NCI-H345 treated with DMSO at 0.1 percent for 48 hours (cell line): ENCODE results near the gene COL18A1.
A peak's percentile ranks its signal among the peaks of the same experiment; 100 is the strongest.

Experiments used
- DNase-seq: peaks from one replicate; lab custom pipeline; 2025; ENCODE audit not compliant: unreplicated experiment; lab: John Stamatoyannopoulos, UW

Gene COL18A1

GRCh38 chr21:45542667-45543370 is 137.9 kb downstream of the COL18A1 start:
- no peak for DNase-seq

- DNase-seq: no peak
These were observed 138.4 kb downstream of the COL18A1 start for GRCh38 chr21:45543371-45543709.

GRCh38 chr21:45543710-45544448 is 138.9 kb downstream of the COL18A1 start:
- DNase-seq: no peak

GRCh38 chr21:45544449-45545235 is 139.7 kb downstream of the COL18A1 start:
- no peak for DNase-seq

- no peak for DNase-seq
These were observed 140.2 kb downstream of the COL18A1 start for GRCh38 chr21:45545236-45545570.

- DNase-seq: no peak
These were observed 140.9 kb downstream of the COL18A1 start for GRCh38 chr21:45545691-45546531.

GRCh38 chr21:45546636-45547544 is 141.9 kb downstream of the COL18A1 start:
- no peak for DNase-seq

GRCh38 chr21:45547545-45547900 is 142.6 kb downstream of the COL18A1 start:
- no peak for DNase-seq

GRCh38 chr21:45548711-45549491 is 143.9 kb downstream of the COL18A1 start:
- DNase-seq: no peak

- no peak for DNase-seq
These were observed 144.9 kb downstream of the COL18A1 start for GRCh38 chr21:45549626-45550463.

- no peak for DNase-seq
These were observed 145.7 kb downstream of the COL18A1 start for GRCh38 chr21:45550522-45551210.

- DNase-seq: no peak
These were observed 146.4 kb downstream of the COL18A1 start for GRCh38 chr21:45551316-45551715.

- no peak for DNase-seq
These were observed 147.1 kb downstream of the COL18A1 start for GRCh38 chr21:45551783-45552695.

- DNase-seq: no peak
These were observed 147.9 kb downstream of the COL18A1 start for GRCh38 chr21:45552696-45553391.

GRCh38 chr21:45554477-45555175 is 149.7 kb downstream of the COL18A1 start:
- DNase-seq: peak; percentile 40

GRCh38 chr21:45555251-45555556 is 150.2 kb downstream of the COL18A1 start:
- no peak for DNase-seq
